CD4-positive, alpha-beta memory T cell (primary cell): ENCODE results near the gene MLLT3. TPM values are rescaled to one million over a fixed set of nuclear protein-coding genes. Genes with fewer than 3 reads are reported as not detected.
A peak's percentile ranks its signal among the peaks of the same experiment; 100 is the strongest.

Experiments
- CTCF ChIA-PET: fragments of 350-600 bp; sonication (Branson Sonifier 250); formaldehyde crosslinking; loops from one replicate; lab custom pipeline; 2021; ENCODE audit warnings: inconsistent platforms; ENCODE audit not compliant: partially characterized antibody; lab: Charles Lee
- POLR2A ChIA-PET: fragments of 350-600 bp; sonication (Branson Sonifier 250); formaldehyde crosslinking; loops from one replicate; lab custom pipeline; 2021; ENCODE audit not compliant: partially characterized antibody; lab: Charles Lee
- DNase-seq, 5 donors: peaks; one replicate each; pipeline versions ENCODE4 v3.0.0 to v3.0.0-alpha.2; 2020 to 2022; ENCODE audit warnings: mixed read lengths in 1 of 5
- H3K27ac ChIP-seq: one replicate; pipeline ENCODE4 v1.7.0; 2013; ENCODE audit warnings: low read depth, low read length
- H3K27me3 ChIP-seq: 2 replicates; pipeline ENCODE4 v1.7.0; 2013; ENCODE audit warnings: mild to moderate bottlenecking, low read length, moderate library complexity; ENCODE audit not compliant: insufficient read depth
- H3K36me3 ChIP-seq: 2 replicates; pipeline ENCODE4 v1.7.0; 2013; ENCODE audit warnings: mild to moderate bottlenecking, low read length, moderate library complexity; ENCODE audit not compliant: insufficient read depth
- H3K4me1 ChIP-seq: 2 replicates; pipeline ENCODE4 v1.7.0; 2013; ENCODE audit warnings: mild to moderate bottlenecking, low read length, moderate library complexity; ENCODE audit not compliant: insufficient read depth
- H3K4me3 ChIP-seq, 2 donors: one replicate each; pipeline ENCODE4 v1.7.0; 2013; ENCODE audit warnings: low read length in 2 of 2, mild to moderate bottlenecking in 1 of 2
- H3K9me3 ChIP-seq, 2 donors: one replicate each; pipeline ENCODE4 v1.7.0; 2013; ENCODE audit warnings: low read length in 2 of 2, control low read depth in 1 of 2; ENCODE audit not compliant: control insufficient read depth in 1 of 2
- H3K27ac Mint-ChIP-seq, 7 donors: one replicate each; pipeline ENCODE4 v1.8.0; 2020 to 2021; ENCODE audit warnings: mixed read lengths in 7 of 7, mild to moderate bottlenecking in 6 of 7, inconsistent platforms in 3 of 7, moderate library complexity in 3 of 7
- H3K27me3 Mint-ChIP-seq, 2 donors: one replicate each; pipeline ENCODE4 v1.8.0; 2020 to 2021; ENCODE audit warnings: mixed read lengths in 2 of 2
- H3K36me3 Mint-ChIP-seq, 2 donors: one replicate each; pipeline ENCODE4 v1.8.0; 2020 to 2021; ENCODE audit warnings: mixed read lengths in 2 of 2, inconsistent platforms in 1 of 2, mild to moderate bottlenecking in 1 of 2
- H3K4me1 Mint-ChIP-seq, 4 donors: one replicate each; pipeline ENCODE4 v1.8.0; 2020 to 2021; ENCODE audit warnings: mixed read lengths in 4 of 4, mild to moderate bottlenecking in 1 of 4
- H3K4me3 Mint-ChIP-seq, 8 donors: one replicate each; pipeline ENCODE4 v1.8.0; 2020 to 2021; ENCODE audit warnings: mixed read lengths in 8 of 8, mild to moderate bottlenecking in 7 of 8, moderate library complexity in 6 of 8, inconsistent platforms in 3 of 8
- H3K9me3 Mint-ChIP-seq, 8 donors: one replicate each; pipeline ENCODE4 v1.8.0; 2020 to 2021; ENCODE audit warnings: mixed read lengths in 8 of 8, mild to moderate bottlenecking in 5 of 8, inconsistent platforms in 3 of 8, moderate library complexity in 1 of 8
- intact Hi-C: fragments of 100-400 bp; cut with micrococcal nuclease; formaldehyde crosslinking; loops from one replicate; pipeline ENCODE4 v1.15.1; 2023
- polyA plus RNA-seq, 2 donors: library from polyadenylated mRNA; unstranded; fragments of 300-500 nt; fragmentation: Illumina TruSeq; gene quantifications; one replicate each; pipeline ENCODE4 v1.2.3, GENCODE V29; 2021
- total RNA-seq, 2 experiments: library from RNA; stranded (reverse); gene quantifications; one replicate each; pipeline ENCODE4 v1.2.3, GENCODE V29; 2021

MLLT3 gene
- total and polyA plus RNA-seq, 4 experiments from 2014 or later, result 20.7 to 54.4 (median 42.5) TPM

GRCh38 chr9:20630241-20630943, 8.1 kb upstream of the MLLT3 start:
- H3K4me1 ChIP-seq, result no peaks in the 10 kb centered on the region
- POLR2A ChIA-PET, result interaction anchor here (0.6 kb wide), 1 partner anchor 8 kb away, joined by 3 read pairs; the partner anchor contains the start of gene MLLT3

GRCh38 chr9:20625003-20625349, 2.7 kb upstream of the MLLT3 start:
- Histone ChIP-seq H3K4me3 (no peak overlapping the region), H3K9me3 (no peaks in the 10 kb centered on the region), H3K27ac (no peak overlapping the region), H3K27me3 (no peaks in the 10 kb centered on the region), H3K36me3 (no peaks in the 10 kb centered on the region), H3K4me1 (peaks cover 17% of the 10 kb centered on the region)
- H3K27ac Mint-ChIP-seq, result peak overlapping the region; percentile 29 to 97 (median 96)
- peaks cover 0 to 29% of the 10 kb centered on the region in 2 donors for H3K36me3 Mint-ChIP-seq
- ChIA-PET CTCF (interaction anchor here (0.6 to 3.4 kb wide), 29 partner anchors 9 to 929 kb away, joined by 3 to 43 read pairs (median 5); partner anchors contain the start of genes FOCAD and HACD4), POLR2A (interaction anchor here (1.1 to 1.7 kb wide), 3 partner anchors 15 to 61 kb away, joined by 3 to 12 read pairs (median 5); partner anchors contain the start of gene FOCAD)
- H3K27me3 Mint-ChIP-seq, result peaks cover 0 to 2% of the 10 kb centered on the region in 2 donors
- DNase-seq, result no peak
- peaks cover 0 to 3% (median 0%) of the 10 kb centered on the region in 8 donors for H3K9me3 Mint-ChIP-seq
- peak overlapping the region; percentile 95 to 100 (median 98) for H3K4me3 Mint-ChIP-seq
- peaks cover 20 to 46% (median 22%) of the 10 kb centered on the region in 4 donors for H3K4me1 Mint-ChIP-seq
- intact Hi-C loops, result loop anchor here (10.0 kb wide), 1 partner anchor 710 kb away; the partner anchor contains the start of gene KLHL9

More at GRCh38 chr9:20630241-20630943, 8.1 kb upstream of the MLLT3 start:
- intact Hi-C loops, result no loop called here
- H3K4me3 ChIP-seq, result no peak overlapping the region
- no peak overlapping the region for H3K27ac ChIP-seq
- H3K27me3 ChIP-seq, result no peaks in the 10 kb centered on the region
- Mint-ChIP-seq H3K36me3 (no peaks in the 10 kb centered on the region), H3K27me3 (peaks cover 3 to 5% of the 10 kb centered on the region in 2 donors), H3K27ac (no peak overlapping the region), H3K4me1 (no peaks in the 10 kb centered on the region), H3K9me3 (peaks cover 0 to 2% (median 0%) of the 10 kb centered on the region in 8 donors), H3K4me3 (no peak overlapping the region)
- CTCF ChIA-PET, result interaction anchor here (0.8 to 1.2 kb wide), 2 partner anchors 8 to 254 kb away, joined by 3 read pairs; partner anchors contain the start of gene MLLT3
- H3K9me3 ChIP-seq, result no peaks in the 10 kb centered on the region
- no peak for DNase-seq
- no peaks in the 10 kb centered on the region for H3K36me3 ChIP-seq

GRCh38 chr9:20624201-20625002, 2.1 kb upstream of the MLLT3 start:
- peak overlapping the region; percentile 63 to 93 for H3K4me3 ChIP-seq
- Mint-ChIP-seq H3K27me3 (peaks cover 0 to 2% of the 10 kb centered on the region in 2 donors), H3K4me1 (peaks cover 24 to 52% (median 28%) of the 10 kb centered on the region in 4 donors), H3K36me3 (peaks cover 0 to 30% of the 10 kb centered on the region in 2 donors), H3K9me3 (peaks cover 0 to 3% (median 0%) of the 10 kb centered on the region in 8 donors), H3K4me3 (peak overlapping the region; percentile 95 to 100 (median 98)), H3K27ac (peak overlapping the region; percentile 95 to 98 (median 96))
- CTCF ChIA-PET, result interaction anchor here (0.6 to 3.4 kb wide), 29 partner anchors 8 to 929 kb away, joined by 3 to 43 read pairs (median 5); partner anchors contain the start of genes FOCAD and HACD4
- peak; percentile 35 to 48 (median 42) for DNase-seq
- peak overlapping the region; percentile 69 for H3K27ac ChIP-seq
- H3K4me1 ChIP-seq, result peaks cover 23% of the 10 kb centered on the region
- POLR2A ChIA-PET, result interaction anchor here (1.1 to 1.7 kb wide), 3 partner anchors 16 to 61 kb away, joined by 3 to 12 read pairs (median 5); partner anchors contain the start of gene FOCAD
- no peaks in the 10 kb centered on the region for H3K9me3 ChIP-seq
- intact Hi-C loops, result loop anchor here (1.0 to 10.0 kb wide), 7 partner anchors 261 to 1242 kb away; partner anchors contain the start of genes KLHL9 and RPS6
- no peaks in the 10 kb centered on the region for H3K27me3 ChIP-seq
- no peaks in the 10 kb centered on the region for H3K36me3 ChIP-seq

- CTCF ChIA-PET, result interaction anchor here (1.1 to 3.4 kb wide), 9 partner anchors 16 to 486 kb away, joined by 3 to 43 read pairs (median 13); partner anchors contain the start of genes FOCAD and HACD4
- no peaks in the 10 kb centered on the region for H3K27me3 ChIP-seq
- peaks cover 0 to 2% of the 10 kb centered on the region in 2 donors for H3K27me3 Mint-ChIP-seq
- H3K36me3 Mint-ChIP-seq, result peaks cover 0 to 30% of the 10 kb centered on the region in 2 donors
- POLR2A ChIA-PET, result interaction anchor here (1.5 to 1.7 kb wide), 2 partner anchors 16 to 60 kb away, joined by 5 to 12 read pairs; partner anchors contain the start of gene FOCAD
- H3K27ac ChIP-seq, result peak overlapping the region; percentile 69
- peaks cover 29% of the 10 kb centered on the region for H3K4me1 ChIP-seq
- DNase-seq, result no peak
- H3K4me1 Mint-ChIP-seq, result peaks cover 30 to 58% (median 34%) of the 10 kb centered on the region in 4 donors
- H3K27ac Mint-ChIP-seq, result peak overlapping the region; percentile 95 to 98 (median 96)
- H3K4me3 Mint-ChIP-seq, result peak overlapping the region; percentile 95 to 100 (median 98)
- peak overlapping the region; percentile 63 to 93 for H3K4me3 ChIP-seq
- no peaks in the 10 kb centered on the region for H3K9me3 ChIP-seq
- peaks cover 0 to 3% (median 0%) of the 10 kb centered on the region in 8 donors for H3K9me3 Mint-ChIP-seq
- intact Hi-C loops, result loop anchor here (1.0 to 10.0 kb wide), 12 partner anchors 17 to 1575 kb away; partner anchors contain the start of genes KLHL9, RPS6 and RRAGA
- H3K36me3 ChIP-seq, result no peaks in the 10 kb centered on the region
Measured at GRCh38 chr9:20623748-20624124, 1.4 kb upstream of the MLLT3 start.

- no peaks in the 10 kb centered on the region for H3K27me3 ChIP-seq
- peak overlapping the region; percentile 95 to 100 (median 98) for H3K4me3 Mint-ChIP-seq
- intact Hi-C loops, result loop anchor here (1.0 to 10.0 kb wide), 9 partner anchors 17 to 1574 kb away; partner anchors contain the start of genes KLHL9, RPS6 and RRAGA
- peaks cover 35% of the 10 kb centered on the region for H3K4me1 ChIP-seq
- H3K9me3 Mint-ChIP-seq, result peaks cover 0 to 3% (median 0%) of the 10 kb centered on the region in 8 donors
- CTCF ChIA-PET, result interaction anchor here (0.8 to 2.1 kb wide), 11 partner anchors 8 to 698 kb away, joined by 3 to 15 read pairs (median 4); partner anchors contain the start of gene FOCAD
- peaks cover 0 to 2% of the 10 kb centered on the region in 2 donors for H3K27me3 Mint-ChIP-seq
- peaks cover 0 to 30% of the 10 kb centered on the region in 2 donors for H3K36me3 Mint-ChIP-seq
- peak overlapping the region; percentile 95 to 98 (median 96) for H3K27ac Mint-ChIP-seq
- H3K4me3 ChIP-seq, result peak overlapping the region; percentile 63 to 93
- H3K27ac ChIP-seq, result peak overlapping the region; percentile 69
- H3K9me3 ChIP-seq, result no peaks in the 10 kb centered on the region
- POLR2A ChIA-PET, result interaction anchor here (0.8 to 2.4 kb wide), 24 partner anchors 13 to 488 kb away, joined by 3 to 61 read pairs (median 5); partner anchors contain the start of genes FOCAD and HACD4
- DNase-seq, result peak; percentile 73 to 83 (median 78)
- H3K4me1 Mint-ChIP-seq, result peaks cover 35 to 64% (median 39%) of the 10 kb centered on the region in 4 donors
- no peaks in the 10 kb centered on the region for H3K36me3 ChIP-seq
Measured at GRCh38 chr9:20623021-20623747, 885 bp upstream of the MLLT3 start.
